Pancreas (tissue), 10 donors: ENCODE measurements around the gene PLCXD1. TPM values are rescaled to one million over a fixed set of nuclear protein-coding genes. Genes with fewer than 3 reads are reported as not detected.

Experiments used
- ATAC-seq, 4 donors: fragments of 200-7000 bp; cut with Tn5 transposase; one replicate each; pipeline versions ENCODE4 v1.8.0 to v1.9.1; 2020; ENCODE audit warnings: mild to moderate bottlenecking in 4 of 4, moderate library complexity in 4 of 4
- DNase-seq, 6 donors: peaks; one replicate each; pipeline ENCODE4 v3.0.0-alpha.2; 2020
- FAIRE-seq: peaks from 2 replicates; lab custom pipeline; 2012; peaks lifted over from hg19 to GRCh38; lab: Jason Lieb, UNC
- H3K27ac ChIP-seq, 4 donors: fragments of 200-600 bp; sonication (generic); 1 replicate in 3 of 4; 2 replicates in 1 of 4; pipeline versions ENCODE4 v1.5.0 to v1.8.0; 2020
- H3K27me3 ChIP-seq, 4 donors: fragments of 200-600 bp; one replicate each; pipeline ENCODE4 v1.8.0; 2021
- H3K36me3 ChIP-seq, 3 donors: fragments of 200-600 bp; sonication (generic) in 1 of 3; one replicate each; pipeline versions ENCODE4 v1.5.0 to v1.8.0; 2020 to 2021
- H3K4me1 ChIP-seq, 3 donors: fragments of 200-600 bp; one replicate each; pipeline ENCODE4 v1.8.0; 2021
- H3K4me3 ChIP-seq, 4 donors: fragments of 200-600 bp; sonication (generic) in 2 of 4; one replicate each; pipeline versions ENCODE4 v1.5.0 to v1.8.0; 2020 to 2021
- H3K9me3 ChIP-seq, 4 donors: fragments of 200-600 bp; one replicate each; pipeline ENCODE4 v1.8.0; 2021
- CTCF ChIP-seq, 4 donors: fragments of 200-600 bp; sonication (generic) in 3 of 4; IDR thresholded peaks; one replicate each; pipeline versions ENCODE4 v1.5.0 to v1.8.0; 2021; ENCODE audit warnings: antibody characterized with exemption in 4 of 4
- WGBS, 2 donors: extraction: QIAGEN DNeasy Blood & Tissue Kit; methylation state at CpG; one replicate each; pipeline ENCODE4 v1.1.7; 2013; 5-methylcytosine and 5-hydroxymethylcytosine counted together
- intact Hi-C, 3 donors: fragments of 100-400 bp; cut with DNase I; formaldehyde crosslinking; loops; one replicate each; pipeline versions ENCODE4 v1.11.1 to v1.14.2; 2022
- polyA plus RNA-seq, 2 donors: library from polyadenylated mRNA; stranded (reverse); fragments of 200-250 nt; gene quantifications; one replicate each; pipeline ENCODE4 v1.2.3, GENCODE V29; 2013
- total RNA-seq, 6 donors: library from RNA; stranded (reverse); fragmentation: NEBNext Ultra II Directional in 4 of 6; extraction: Animal tissue kit (Norgen Biotek cat#: 25700) in 4 of 6; gene quantifications; one replicate each; pipeline versions ENCODE4 v1.2.1 to v1.2.4, GENCODE V29; 2021 to 2023
- donor health status: healthy with polysubstance abuse.
- donor health status: DM: no; HTN: no; CAD: no; lungs with moderate emphysema.
- donor health status: DM: no; HTN: no; CAD: no.
- donor health status: control.
- donor health status: control.
- donor health status: Bipolar disorder and iron deficiency.
- donor health status: DM: yes; HTN: yes; CAD: no.
- donor health status: DM: no; HTN: no; CAD: no.
- donor health status: DM: no; HTN: no; CAD: no.
- donor health status: DM: yes; HTN: yes; CAD: no.

Gene PLCXD1
- total and polyA plus RNA-seq, 8 donors = 3.5 to 17.8 (median 6.1) TPM

- 95 to 97% methylated on average over 47 of the region's 47 CpGs for WGBS, 2 donors
- peak in 2 of 6 donors; percentile 53 to 72 for DNase-seq
- Histone ChIP-seq H3K9me3 (no peaks in the 10 kb centered on the region), H3K27ac (no peak overlapping the region), H3K4me3 (no peak overlapping the region), H3K27me3 (peaks cover 0 to 4% (median 0%) of the 10 kb centered on the region in 4 donors), H3K4me1 (no peaks in the 10 kb centered on the region), H3K36me3 (no peaks in the 10 kb centered on the region)
- no peak for ATAC-seq
- intact Hi-C loops = no loop called here
- no peak for FAIRE-seq
- TF ChIP-seq CTCF (IDR thresholded peaks at IDR 0.05) = no peak
Observed at GRCh38 chrX:334971-335757, 54.0 kb downstream of the PLCXD1 start.

- Histone ChIP-seq H3K36me3 (no peaks in the 10 kb centered on the region), H3K27ac (no peak overlapping the region), H3K27me3 (peaks cover 0 to 4% (median 0%) of the 10 kb centered on the region in 4 donors), H3K4me3 (no peak overlapping the region), H3K4me1 (no peaks in the 10 kb centered on the region), H3K9me3 (no peaks in the 10 kb centered on the region)
- 97% methylated on average over 17 of the region's 17 CpGs for WGBS, 2 donors
- FAIRE-seq = no peak
- DNase-seq = peak in 2 of 6 donors; percentile 13 to 20
- ATAC-seq = no peak
- no peak for TF ChIP-seq CTCF (IDR thresholded peaks at IDR 0.05)
- intact Hi-C loops = no loop called here
Observed at GRCh38 chrX:335758-336155, 54.6 kb downstream of the PLCXD1 start.

DNA sequence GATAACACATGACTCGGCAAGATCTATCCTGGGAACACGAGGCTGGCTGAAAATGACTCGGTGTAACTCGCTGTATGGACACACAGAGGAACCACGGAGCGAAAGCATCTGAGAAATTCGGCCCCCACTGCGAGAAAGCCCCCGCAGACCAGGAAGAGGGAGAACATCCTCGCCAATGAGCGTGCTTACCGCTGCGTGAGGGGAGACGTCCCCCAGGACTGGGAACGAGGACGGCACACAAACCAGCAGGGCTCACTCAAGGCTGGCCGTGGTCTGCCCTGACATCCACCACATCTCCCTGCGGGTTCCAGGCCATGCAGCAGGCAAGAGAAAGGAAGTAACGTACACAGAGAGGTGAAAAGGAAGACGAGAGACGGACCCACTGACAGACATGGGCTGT, 55.0 kb downstream of the PLCXD1 start:
- no peak overlapping the region for H3K27ac ChIP-seq
- ATAC-seq (no peak), FAIRE-seq (no peak), DNase-seq (peak in 2 of 6 donors; percentile 29 to 31)
- intact Hi-C loops = no loop called here
- H3K4me3 ChIP-seq = no peak overlapping the region
- no peaks in the 10 kb centered on the region for H3K4me1 ChIP-seq
- H3K27me3 ChIP-seq = peaks cover 0 to 3% (median 0%) of the 10 kb centered on the region in 4 donors
- 86 to 91% methylated on average over 21 of the region's 21 CpGs for WGBS, 2 donors
- no peak for TF ChIP-seq CTCF (IDR thresholded peaks at IDR 0.05)
- no peaks in the 10 kb centered on the region for H3K36me3 ChIP-seq
- H3K9me3 ChIP-seq = no peaks in the 10 kb centered on the region

- ATAC-seq (no peak), FAIRE-seq (no peak), DNase-seq (peak in 2 of 6 donors; percentile 33 to 36)
- intact Hi-C loops = no loop called here
- no peaks in the 10 kb centered on the region for H3K27me3 ChIP-seq
- 86 to 88% methylated on average over 38 of the region's 38 CpGs for WGBS, 2 donors
- no peaks in the 10 kb centered on the region for H3K36me3 ChIP-seq
- no peak overlapping the region for H3K4me3 ChIP-seq
- no peak for TF ChIP-seq CTCF (IDR thresholded peaks at IDR 0.05)
- H3K27ac ChIP-seq = no peak overlapping the region
- no peaks in the 10 kb centered on the region for H3K4me1 ChIP-seq
- no peaks in the 10 kb centered on the region for H3K9me3 ChIP-seq
Observed at GRCh38 chrX:337331-337831, 56.2 kb downstream of the PLCXD1 start.
